Measurements from ENCODE around the gene FREM2. TPM values are rescaled to one million over a fixed set of nuclear protein-coding genes. Genes with fewer than 3 reads are reported as not detected.

The FREM2 gene
- total RNA-seq, 4 donors from 2014 or later, result 0.72 to 3.1 (median 1.5) TPM

GRCh38 chr13:38796890-38797289, 110.0 kb downstream of the FREM2 start:
- no peak for TF ChIP-seq CTCF (IDR thresholded peaks at IDR 0.05)
- TF ChIP-seq POLR2A (IDR thresholded peaks at IDR 0.05), result no peak
- no peak for TF ChIP-seq EP300 (IDR thresholded peaks at IDR 0.05)
- no peak for TF ChIP-seq POLR2AphosphoS5 (IDR thresholded peaks at IDR 0.05)
- Histone ChIP-seq H3K27ac (no peak overlapping the region), H3K4me3 (no peak overlapping the region), H3K4me1 (no peaks in the 10 kb centered on the region), H3K27me3 (no peaks in the 10 kb centered on the region), H3K9me3 (no peaks in the 10 kb centered on the region), H3K36me3 (no peaks in the 10 kb centered on the region)
- WGBS, result 100% methylated on average over 1 of the region's 1 CpG
- no peak for DNase-seq (ENCODE audit: low spot score in 2 of 2)

GRCh38 chr13:38803531-38803930, 116.7 kb downstream of the FREM2 start:
- no peak overlapping the region for H3K27ac ChIP-seq

GRCh38 chr13:38804061-38804460, 117.2 kb downstream of the FREM2 start:
- TF ChIP-seq POLR2A (IDR thresholded peaks at IDR 0.05), result no peak
- no peak for TF ChIP-seq CTCF (IDR thresholded peaks at IDR 0.05)
- no peak for TF ChIP-seq POLR2AphosphoS5 (IDR thresholded peaks at IDR 0.05)
- no peak for TF ChIP-seq EP300 (IDR thresholded peaks at IDR 0.05)
- 86% methylated on average over 2 of the region's 2 CpGs for WGBS
- no peaks in the 10 kb centered on the region for H3K4me1 ChIP-seq
- no peaks in the 10 kb centered on the region for H3K27me3 ChIP-seq
- H3K27ac ChIP-seq, result no peak overlapping the region
- DNase-seq (ENCODE audit: low spot score in 2 of 2), result no peak
- no peaks in the 10 kb centered on the region for H3K9me3 ChIP-seq
- H3K4me3 ChIP-seq, result no peak overlapping the region
- no peaks in the 10 kb centered on the region for H3K36me3 ChIP-seq

More at GRCh38 chr13:38803531-38803930, 116.7 kb downstream of the FREM2 start:
- Histone ChIP-seq H3K4me1 (no peaks in the 10 kb centered on the region), H3K27me3 (no peaks in the 10 kb centered on the region), H3K36me3 (no peaks in the 10 kb centered on the region), H3K4me3 (no peak overlapping the region), H3K9me3 (no peaks in the 10 kb centered on the region)
- TF ChIP-seq POLR2AphosphoS5 (IDR thresholded peaks at IDR 0.05) (no peak), POLR2A (IDR thresholded peaks at IDR 0.05) (no peak), CTCF (IDR thresholded peaks at IDR 0.05) (no peak)
- WGBS, result 90% methylated on average over 2 of the region's 2 CpGs
- no peak for DNase-seq (ENCODE audit: low spot score in 2 of 2)

- Histone ChIP-seq H3K9me3 (no peaks in the 10 kb centered on the region), H3K4me1 (no peaks in the 10 kb centered on the region), H3K36me3 (no peaks in the 10 kb centered on the region), H3K27me3 (no peaks in the 10 kb centered on the region), H3K27ac (no peak overlapping the region), H3K4me3 (no peak overlapping the region)
- DNase-seq (ENCODE audit: low spot score in 2 of 2), result no peak
- WGBS, result 53% methylated on average over 1 of the region's 1 CpG
- no peak for TF ChIP-seq CTCF (IDR thresholded peaks at IDR 0.05)
- no peak for TF ChIP-seq POLR2A (IDR thresholded peaks at IDR 0.05)
- no peak for TF ChIP-seq EP300 (IDR thresholded peaks at IDR 0.05)
- no peak for TF ChIP-seq POLR2AphosphoS5 (IDR thresholded peaks at IDR 0.05)
Measured at GRCh38 chr13:38804536-38804935, 117.7 kb downstream of the FREM2 start.

GRCh38 chr13:38814331-38814730, 127.5 kb downstream of the FREM2 start:
- peaks cover 5% of the 10 kb centered on the region for H3K4me1 ChIP-seq
- WGBS, result 40% methylated on average over 1 of the region's 1 CpG
- no peaks in the 10 kb centered on the region for H3K36me3 ChIP-seq
- no peak overlapping the region for H3K27ac ChIP-seq
- no peak for DNase-seq (ENCODE audit: low spot score in 2 of 2)
- H3K27me3 ChIP-seq, result no peaks in the 10 kb centered on the region
- TF ChIP-seq POLR2AphosphoS5 (IDR thresholded peaks at IDR 0.05), result no peak
- no peak for TF ChIP-seq CTCF (IDR thresholded peaks at IDR 0.05)
- no peak for TF ChIP-seq POLR2A (IDR thresholded peaks at IDR 0.05)
- no peak for TF ChIP-seq EP300 (IDR thresholded peaks at IDR 0.05)
- no peak overlapping the region for H3K4me3 ChIP-seq
- peaks cover 9% of the 10 kb centered on the region for H3K9me3 ChIP-seq

Data from suprapubic skin (tissue), 4 donors.